HCT116 (cell line): ENCODE data around the gene PDE8A.

ENCODE experiments used
- CEBPB ChIP-seq: IDR thresholded peaks from 2 replicates; pipeline ENCODE4 v1.6.1; 2012; ENCODE audit warnings: low read depth
- CTCF ChIP-seq, 3 experiments: fragments of 200-600 bp in 1 of 3; sonication (generic) in 1 of 3; IDR thresholded peaks in 2 of 3; conservative IDR thresholded peaks in 1 of 3; 2 replicates each; pipeline ENCODE4 v1.5.1; 2012 to 2017; ENCODE audit warnings: low read depth in 2 of 3, low read length in 2 of 3, antibody characterized with exemption in 1 of 3, borderline replicate concordance in 1 of 3, control low read depth in 1 of 3, mild to moderate bottlenecking in 1 of 3, mixed read lengths in 1 of 3, mixed run types in 1 of 3, moderate library complexity in 1 of 3; ENCODE audit not compliant: insufficient read depth in 1 of 3
- EZH2 ChIP-seq: fragments of 200-600 bp; sonication (generic); IDR thresholded peaks from 2 replicates; pipeline ENCODE4 v1.6.1; 2017; ENCODE audit warnings: antibody characterized with exemption, mixed run types
- MAX ChIP-seq: IDR thresholded peaks from 2 replicates; pipeline ENCODE4 v1.6.1; 2012
- POLR2A ChIP-seq: IDR thresholded peaks from 2 replicates; pipeline ENCODE4 v1.7.0; 2011; ENCODE audit warnings: borderline replicate concordance; ENCODE audit not compliant: insufficient read depth, insufficient read length; ENCODE audit errors: extremely low read depth
- POLR2AphosphoS5 ChIP-seq: IDR thresholded peaks from 2 replicates; pipeline ENCODE4 v1.6.1; 2011; ENCODE audit warnings: mild to moderate bottlenecking, low read depth, low read length, moderate library complexity
- REST ChIP-seq: IDR thresholded peaks from 2 replicates; pipeline ENCODE4 v1.6.1; 2012; ENCODE audit warnings: low read depth
- SIN3A ChIP-seq: IDR thresholded peaks from 2 replicates; pipeline ENCODE4 v1.6.1; 2012; ENCODE audit warnings: low read depth
- YY1 ChIP-seq: IDR thresholded peaks from 2 replicates; pipeline ENCODE4 v1.6.1; 2011; ENCODE audit warnings: low read length, low read depth, moderate library complexity, mild to moderate bottlenecking; ENCODE audit not compliant: insufficient replicate concordance; ENCODE audit errors: extremely low read depth
- ZBTB33 ChIP-seq: IDR thresholded peaks from 2 replicates; pipeline ENCODE4 v1.6.1; 2011; ENCODE audit warnings: mild to moderate bottlenecking, low read length, moderate library complexity; ENCODE audit not compliant: insufficient replicate concordance; ENCODE audit errors: extremely low read depth
- TF ChIP-seq, protein P1 (sequence below): IDR thresholded peaks from 2 replicates; pipeline ENCODE4 v1.6.1; 2012

DNA sequence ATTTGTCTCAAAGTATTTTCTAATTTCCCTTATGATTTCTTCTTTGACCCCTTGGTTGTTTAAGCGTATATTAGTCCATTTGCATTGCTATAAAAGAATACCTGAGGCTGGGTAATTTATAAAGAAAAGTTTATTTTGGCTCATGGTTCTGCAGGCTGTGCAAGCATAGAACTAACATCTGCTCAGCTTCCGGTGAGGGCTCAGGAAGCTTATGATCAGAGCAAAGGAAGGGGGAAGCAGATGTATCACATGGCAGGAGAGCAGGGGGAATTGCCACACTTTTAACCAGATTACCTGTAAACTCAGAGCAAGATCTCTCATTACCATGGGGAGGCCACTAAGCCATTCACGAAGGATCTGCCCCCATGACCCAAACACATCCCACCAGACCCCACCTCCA lies 148.2 kb downstream of the PDE8A start:
- TF ChIP-seq CTCF (IDR thresholded peaks at IDR 0.05 in 2 of 3, conservative IDR thresholded peaks at IDR 0.05 in 1 of 3; ENCODE audit: borderline replicate concordance in 1 of 3, insufficient read depth in 1 of 3, low read depth in 2 of 3, low read length in 2 of 3) (no peak), POLR2AphosphoS5 (no peak), MAX (no peak), YY1 (no peak), EZH2 (no peak), SIN3A (no peak), POLR2A (no peak), REST (no peak), CEBPB (no peak), ZBTB33 (no peak)
- TF ChIP-seq, protein P1, sequence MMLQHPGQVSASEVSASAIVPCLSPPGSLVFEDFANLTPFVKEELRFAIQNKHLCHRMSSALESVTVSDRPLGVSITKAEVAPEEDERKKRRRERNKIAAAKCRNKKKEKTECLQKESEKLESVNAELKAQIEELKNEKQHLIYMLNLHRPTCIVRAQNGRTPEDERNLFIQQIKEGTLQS, result no peak
